Chondrocyte (in vitro differentiated cells): ENCODE results near the gene EMX2. TPM values are rescaled to one million over a fixed set of nuclear protein-coding genes. Genes with fewer than 3 reads are reported as not detected.

Experiments
- DNase-seq: peaks from one replicate; pipeline ENCODE4 v3.0.0; 2021; ENCODE audit warnings: mixed read lengths, low spot score
- H3K27ac Mint-ChIP-seq: one replicate; pipeline ENCODE4 v1.8.0; 2021; ENCODE audit warnings: mild to moderate bottlenecking, moderate library complexity, mixed read lengths; ENCODE audit not compliant: unreplicated experiment
- H3K27me3 Mint-ChIP-seq: 2 replicates; pipeline ENCODE4 v1.8.0; 2021; ENCODE audit warnings: low read depth, mixed read lengths
- H3K36me3 Mint-ChIP-seq: 2 replicates; pipeline ENCODE4 v1.8.0; 2021; ENCODE audit warnings: low read depth, mixed read lengths
- H3K4me1 Mint-ChIP-seq: 2 replicates; pipeline ENCODE4 v1.8.0; 2021; ENCODE audit warnings: low read depth, mild to moderate bottlenecking, mixed read lengths
- H3K4me3 Mint-ChIP-seq: one replicate; pipeline ENCODE4 v1.8.0; 2021; ENCODE audit warnings: mild to moderate bottlenecking, moderate library complexity, mixed read lengths; ENCODE audit not compliant: unreplicated experiment
- H3K9me3 Mint-ChIP-seq: 2 replicates; pipeline ENCODE4 v1.8.0; 2021; ENCODE audit warnings: low read depth, mixed read lengths
- CTCF ChIP-seq: fragments of 200-600 bp; sonication (generic); IDR thresholded peaks from 2 replicates; pipeline ENCODE4 v1.5.0; 2021; ENCODE audit warnings: antibody characterized with exemption, mild to moderate bottlenecking, moderate library complexity
- total RNA-seq: library from RNA; stranded (reverse); gene quantifications from 3 replicates; pipeline ENCODE4 v1.2.1, GENCODE V29; 2021

EMX2 gene
- total RNA-seq, 1 donor from 2014 or later: not detected

- no peak for TF ChIP-seq CTCF
- H3K4me3 Mint-ChIP-seq: no peak overlapping the region
- DNase-seq: no peak
- H3K4me1 Mint-ChIP-seq: no peaks in the 10 kb centered on the region
- H3K27ac Mint-ChIP-seq: no peak overlapping the region
- H3K27me3 Mint-ChIP-seq: peaks cover 12% of the 10 kb centered on the region
- H3K36me3 Mint-ChIP-seq: no peaks in the 10 kb centered on the region
- no peaks in the 10 kb centered on the region for H3K9me3 Mint-ChIP-seq
Observed at GRCh38 chr10:117509573-117509972, 33.0 kb upstream of the EMX2 start.

GRCh38 chr10:117511601-117512390 lies 30.8 kb upstream of the EMX2 start:
- no peak overlapping the region for H3K27ac Mint-ChIP-seq
- H3K36me3 Mint-ChIP-seq: no peaks in the 10 kb centered on the region
- no peak overlapping the region for H3K4me3 Mint-ChIP-seq
- H3K4me1 Mint-ChIP-seq: no peaks in the 10 kb centered on the region
- TF ChIP-seq CTCF: no peak
- DNase-seq: no peak
- peaks cover 5% of the 10 kb centered on the region for H3K27me3 Mint-ChIP-seq
- no peaks in the 10 kb centered on the region for H3K9me3 Mint-ChIP-seq

- no peak for TF ChIP-seq CTCF
- Mint-ChIP-seq H3K4me1 (peaks cover under 1% of the 10 kb centered on the region), H3K36me3 (no peaks in the 10 kb centered on the region), H3K9me3 (no peaks in the 10 kb centered on the region), H3K27ac (no peak overlapping the region), H3K27me3 (peaks cover 10% of the 10 kb centered on the region), H3K4me3 (no peak overlapping the region)
- DNase-seq: no peak
Observed at GRCh38 chr10:117514971-117515370, 27.6 kb upstream of the EMX2 start.

DNA sequence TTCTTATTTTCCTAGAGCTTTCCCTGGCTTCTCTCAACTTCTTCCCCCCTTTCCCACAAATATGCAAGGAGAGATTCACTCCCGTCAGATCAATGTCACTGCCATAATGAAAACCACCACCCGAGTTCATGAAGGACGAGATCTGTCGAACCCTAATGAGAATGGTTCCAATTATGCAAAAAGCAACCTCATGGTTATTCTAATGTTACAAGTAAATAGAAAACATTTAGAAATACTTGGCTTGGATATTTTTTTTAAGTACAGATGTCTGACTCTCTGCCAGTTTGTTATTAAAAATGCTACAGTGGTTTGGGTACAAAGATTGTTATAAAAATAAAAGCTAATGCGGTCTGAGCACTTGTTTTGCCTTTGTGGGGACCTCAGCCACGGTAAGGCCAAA lies 25.9 kb upstream of the EMX2 start:
- Mint-ChIP-seq H3K27ac (no peak overlapping the region), H3K9me3 (no peaks in the 10 kb centered on the region), H3K4me3 (no peak overlapping the region), H3K36me3 (no peaks in the 10 kb centered on the region), H3K4me1 (peaks cover 3% of the 10 kb centered on the region), H3K27me3 (peaks cover 13% of the 10 kb centered on the region)
- DNase-seq: no peak
- TF ChIP-seq CTCF: no peak

DNA sequence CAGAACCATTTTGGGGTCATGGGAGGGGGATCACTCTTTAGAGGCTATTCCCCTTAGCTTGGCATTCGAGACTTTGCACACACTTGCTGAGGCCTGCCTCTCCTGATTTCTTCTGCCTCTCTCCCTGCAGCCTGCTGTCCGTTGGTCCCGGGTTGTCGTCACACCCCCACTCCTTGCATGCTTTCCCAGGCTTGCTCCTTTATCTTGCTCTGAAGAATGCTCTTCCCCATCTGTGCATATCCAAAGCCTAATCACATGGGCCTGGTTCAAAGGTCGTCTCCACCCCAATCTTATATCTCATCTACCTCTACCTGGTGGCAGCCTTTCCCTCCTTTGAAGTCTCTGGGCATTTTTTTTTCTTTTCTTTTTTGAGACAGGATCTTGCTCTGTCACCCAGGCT lies 24.3 kb upstream of the EMX2 start:
- H3K4me3 Mint-ChIP-seq: no peak overlapping the region
- TF ChIP-seq CTCF: no peak
- H3K27ac Mint-ChIP-seq: no peak overlapping the region
- H3K4me1 Mint-ChIP-seq: peaks cover 3% of the 10 kb centered on the region
- H3K9me3 Mint-ChIP-seq: no peaks in the 10 kb centered on the region
- peaks cover 15% of the 10 kb centered on the region for H3K27me3 Mint-ChIP-seq
- no peaks in the 10 kb centered on the region for H3K36me3 Mint-ChIP-seq
- no peak for DNase-seq
